H1 (cell line): ENCODE measurements around the gene OPCML. TPM values are rescaled to one million over a fixed set of nuclear protein-coding genes. Genes with fewer than 3 reads are reported as not detected.

Experiments used
- CTCF ChIA-PET: fragments of 300-600 bp; sonication (Branson Sonifier 250); formaldehyde crosslinking; loops from one replicate; lab custom pipeline; 2021; ENCODE audit not compliant: partially characterized antibody; lab: Charles Lee
- POLR2A ChIA-PET: fragments of 300-600 bp; sonication (Branson Sonifier 250); formaldehyde crosslinking; loops from one replicate; lab custom pipeline; 2021; ENCODE audit warnings: inconsistent platforms; ENCODE audit not compliant: partially characterized antibody; lab: Charles Lee
- DNase-seq, 2 experiments: peaks; one replicate each; pipeline versions ENCODE4 v3.0.0 to v3.0.0-alpha.2; 2010 to 2022; ENCODE audit warnings: low spot score in 2 of 2, low read depth in 1 of 2, mixed read lengths in 1 of 2
- FAIRE-seq: peaks from 2 replicates; lab custom pipeline; 2011; peaks lifted over from hg19 to GRCh38; lab: Jason Lieb, UNC
- H2AFZ ChIP-seq: 2 replicates; pipeline ENCODE4 v1.8.1; 2012; ENCODE audit warnings: low read length, inconsistent platforms
- H2AK5ac ChIP-seq: 2 replicates; pipeline ENCODE4 v1.6.1; 2013; ENCODE audit warnings: low read depth, low read length
- H2BK120ac ChIP-seq: replicated peaks from 2 replicates; pipeline ENCODE3; 2013; ENCODE audit warnings: low read depth, low read length, inconsistent platforms
- H2BK12ac ChIP-seq: 2 replicates; pipeline ENCODE4 v1.6.1; 2013; ENCODE audit warnings: low read depth, low read length
- H2BK15ac ChIP-seq: 2 replicates; pipeline ENCODE4 v1.6.1; 2013; ENCODE audit warnings: low read length
- H2BK20ac ChIP-seq: 2 replicates; pipeline ENCODE4 v1.6.1; 2013; ENCODE audit warnings: low read length
- H2BK5ac ChIP-seq: 2 replicates; pipeline ENCODE4 v1.6.1; 2013; ENCODE audit warnings: low read depth, low read length
- H3K14ac ChIP-seq: 2 replicates; pipeline ENCODE4 v1.6.1; 2013; ENCODE audit warnings: inconsistent platforms; ENCODE audit not compliant: insufficient read length
- H3K18ac ChIP-seq: 2 replicates; pipeline ENCODE4 v1.6.1; 2013; ENCODE audit warnings: low read length; ENCODE audit errors: extremely low read depth
- H3K23ac ChIP-seq: 2 replicates; pipeline ENCODE4 v1.6.1; 2013; ENCODE audit warnings: inconsistent platforms; ENCODE audit not compliant: insufficient read length
- H3K23me2 ChIP-seq: 2 replicates; pipeline ENCODE4 v1.6.1; 2013; ENCODE audit warnings: low read depth, low read length
- H3K27ac ChIP-seq: 2 replicates; pipeline ENCODE4 v1.6.1; 2011; ENCODE audit warnings: low read depth, low read length, inconsistent platforms
- H3K27me3 ChIP-seq, 4 experiments: replicated peaks in 1 of 4; 1 replicate in 1 of 4; 2 replicates in 3 of 4; pipeline versions ENCODE4 v1.6.1 to v1.8.1; 2011 to 2013; ENCODE audit warnings: low read length in 3 of 4, mild to moderate bottlenecking in 3 of 4, inconsistent platforms in 2 of 4, mixed read lengths in 2 of 4, moderate library complexity in 1 of 4; ENCODE audit not compliant: control insufficient read depth in 3 of 4, insufficient read depth in 3 of 4; ENCODE audit errors: extremely low read depth in 1 of 4
- H3K36me3 ChIP-seq, 4 experiments: 2 replicates each; pipeline versions ENCODE4 v1.6.1 to v1.8.1; 2011 to 2013; ENCODE audit warnings: mild to moderate bottlenecking in 4 of 4, low read length in 3 of 4, moderate library complexity in 2 of 4, control low read depth in 1 of 4, inconsistent platforms in 1 of 4; ENCODE audit not compliant: insufficient read depth in 4 of 4, control insufficient read depth in 2 of 4
- H3K4ac ChIP-seq: replicated peaks from 2 replicates; pipeline ENCODE3; 2013; ENCODE audit warnings: low read length, low read depth, mixed read lengths, inconsistent platforms; ENCODE audit not compliant: insufficient read length
- H3K4me1 ChIP-seq, 4 experiments: replicated peaks in 1 of 4; 1 replicate in 1 of 4; 2 replicates in 3 of 4; pipeline versions ENCODE4 v1.6.1 to v1.8.1; 2011 to 2013; ENCODE audit warnings: low read length in 3 of 4, inconsistent platforms in 2 of 4, mixed read lengths in 1 of 4; ENCODE audit not compliant: insufficient read depth in 4 of 4, control insufficient read depth in 3 of 4
- H3K4me2 ChIP-seq, 2 experiments: 2 replicates each; pipeline versions ENCODE4 v1.6.1 to v1.8.1; 2011 to 2013; ENCODE audit warnings: low read depth in 2 of 2, low read length in 2 of 2, control low read depth in 1 of 2, inconsistent platforms in 1 of 2, mild to moderate bottlenecking in 1 of 2; ENCODE audit not compliant: insufficient read depth in 1 of 2
- H3K4me3 ChIP-seq, 4 experiments: fragments of 200-600, 300-600 bp in 1 of 4; sonication (generic), shearing (Covaris generic), sonication (Bioruptor Twin) in 1 of 4; 2 replicates each; pipeline versions ENCODE4 v1.5.1 to v1.8.1; 2011 to 2016; ENCODE audit warnings: low read length in 4 of 4, low read depth in 3 of 4, control low read depth in 2 of 4, inconsistent platforms in 2 of 4, mild to moderate bottlenecking in 2 of 4, mixed read lengths in 1 of 4, moderate library complexity in 1 of 4; ENCODE audit not compliant: insufficient read depth in 2 of 4; ENCODE audit errors: extremely low read depth in 1 of 4
- H3K56ac ChIP-seq: replicated peaks from 2 replicates; pipeline ENCODE3; 2013; ENCODE audit warnings: low read depth, mild to moderate bottlenecking, mixed read lengths, low read length, inconsistent platforms; ENCODE audit not compliant: insufficient read length
- H3K79me1 ChIP-seq: 2 replicates; pipeline ENCODE4 v1.6.1; 2013; ENCODE audit warnings: low read depth, low read length, control low read depth
- H3K79me2 ChIP-seq, 2 experiments: 2 replicates each; pipeline versions ENCODE4 v1.6.1 to v1.8.1; 2012 to 2013; ENCODE audit warnings: low read length in 2 of 2, mild to moderate bottlenecking in 2 of 2, inconsistent platforms in 1 of 2; ENCODE audit not compliant: insufficient read depth in 2 of 2, control insufficient read depth in 1 of 2
- H3K9ac ChIP-seq, 4 experiments: replicated peaks in 1 of 4; 1 replicate in 1 of 4; 2 replicates in 3 of 4; pipeline versions ENCODE4 v1.6.1 to v1.8.1; 2011 to 2013; ENCODE audit warnings: low read depth in 3 of 4, low read length in 3 of 4, control low read depth in 2 of 4, mild to moderate bottlenecking in 2 of 4, moderate library complexity in 2 of 4, inconsistent platforms in 1 of 4; ENCODE audit errors: extremely low read depth in 1 of 4
- H3K9me3 ChIP-seq, 2 experiments: 2 replicates each; pipeline versions ENCODE4 v1.6.1 to v1.8.1; 2012 to 2013; ENCODE audit warnings: mild to moderate bottlenecking in 2 of 2, moderate library complexity in 2 of 2, control low read depth in 1 of 2, inconsistent platforms in 1 of 2, low read depth in 1 of 2, low read length in 1 of 2, mixed read lengths in 1 of 2; ENCODE audit not compliant: insufficient read depth in 2 of 2
- H4K20me1 ChIP-seq, 2 experiments: replicated peaks in 1 of 2; 2 replicates each; pipeline versions ENCODE3 to v1.8.1; 2011 to 2013; ENCODE audit warnings: inconsistent platforms in 2 of 2, low read length in 2 of 2, mild to moderate bottlenecking in 1 of 2; ENCODE audit not compliant: insufficient read depth in 2 of 2, control insufficient read depth in 1 of 2
- H4K5ac ChIP-seq: 2 replicates; pipeline ENCODE4 v1.6.1; 2013; ENCODE audit warnings: low read length, low read depth, mixed read lengths, inconsistent platforms; ENCODE audit not compliant: insufficient read length
- H4K8ac ChIP-seq: 2 replicates; pipeline ENCODE4 v1.8.0; 2013; ENCODE audit warnings: mild to moderate bottlenecking, moderate library complexity, low read length, inconsistent platforms; ENCODE audit not compliant: insufficient read depth; ENCODE audit errors: extremely low read depth
- H4K91ac ChIP-seq: replicated peaks from 2 replicates; pipeline ENCODE3; 2013; ENCODE audit warnings: low read length, mixed read lengths, inconsistent platforms; ENCODE audit not compliant: insufficient read length
- BACH1 ChIP-seq: IDR thresholded peaks from 2 replicates; pipeline ENCODE4 v1.6.1; 2012; ENCODE audit warnings: low read length, improper control_type of control experiment
- CTBP2 ChIP-seq: IDR thresholded peaks from 2 replicates; pipeline ENCODE4 v1.7.0; 2011; ENCODE audit warnings: borderline replicate concordance, mild to moderate bottlenecking, moderate library complexity, mixed read lengths, low read length; ENCODE audit not compliant: insufficient read depth, insufficient read length
- GTF2F1 ChIP-seq: IDR thresholded peaks from 2 replicates; pipeline ENCODE4 v1.6.1; 2012; ENCODE audit warnings: low read depth, low read length, improper control_type of control experiment, borderline replicate concordance
- JUND ChIP-seq: IDR thresholded peaks from 2 replicates; pipeline ENCODE4 v1.6.1; 2011; ENCODE audit warnings: mild to moderate bottlenecking, improper control_type of control experiment, low read length
- MAFK ChIP-seq: IDR thresholded peaks from 2 replicates; pipeline ENCODE4 v1.6.1; 2012; ENCODE audit warnings: low read depth, mild to moderate bottlenecking, improper control_type of control experiment, low read length
- POU5F1 ChIP-seq: IDR thresholded peaks from 2 replicates; pipeline ENCODE4 v1.6.1; 2011; ENCODE audit warnings: low read depth, mild to moderate bottlenecking, low read length, moderate library complexity
- TCF12 ChIP-seq: IDR thresholded peaks from 2 replicates; pipeline ENCODE4 v1.6.1; 2011; ENCODE audit warnings: low read depth, mild to moderate bottlenecking, low read length
- WGBS, 2 experiments: shearing (Covaris generic) in 1 of 2; methylation state at CpG; one replicate each; pipeline versions ENCODE4 v1.1.6 to v1.1.7; 2013 to 2015; ENCODE audit warnings: low lambda C conversion rate in 2 of 2, mixed read lengths in 2 of 2, inconsistent platforms in 1 of 2, low coverage in 1 of 2, missing lambda C conversion rate in 1 of 2; ENCODE audit not compliant: insufficient replicate concordance in 2 of 2, insufficient coverage in 1 of 2, insufficient read length in 1 of 2; ENCODE audit errors: extremely low coverage in 1 of 2, missing lambda C conversion rate in 1 of 2; 5-methylcytosine and 5-hydroxymethylcytosine counted together
- polyA plus RNA-seq, 7 experiments: library from polyadenylated mRNA; depleted of rRNA in 3 of 7; stranded (reverse) in 5 of 7; unstranded in 2 of 7; fragments of >200 nt in 5 of 7; fragments of 200-250 nt in 2 of 7; gene quantifications; 1 replicate in 5 of 7; 2 replicates in 1 of 7; 4 replicates in 1 of 7; pipeline versions ENCODE4 v1.2.1 to v1.2.3, GENCODE V29; 2011 to 2013; ENCODE audit warnings: missing spikeins in 2 of 7, mixed read lengths in 2 of 7
- total RNA-seq: library from RNA; stranded (reverse); fragmentation: NEBNext Ultra II Directional; extraction: Animal tissue kit (Norgen Biotek cat#: 25700); gene quantifications from 2 replicates; pipeline ENCODE4 v1.2.1, GENCODE V29; 2021

OPCML gene
- total and polyA plus RNA-seq, 2 of the 8 experiments (the other 6 are each of a cell fraction or from before 2014, with no cell fraction given): 2.3 to 3.1 TPM

GRCh38 chr11:133386852-133387251 is 145.4 kb downstream of the OPCML start:
- no peak overlapping the region for H2BK15ac ChIP-seq
- no peak overlapping the region for H3K4me3 ChIP-seq
- H3K27ac ChIP-seq: no peak overlapping the region
- no peaks in the 10 kb centered on the region for H3K79me2 ChIP-seq
- H3K9ac ChIP-seq: no peak overlapping the region
- no peak overlapping the region for H3K18ac ChIP-seq
- H3K4ac ChIP-seq: no peak overlapping the region
- peaks cover 0 to 4% (median 1%) of the 10 kb centered on the region in 4 experiments; a peak in 2 of 7 replicates for H3K4me1 ChIP-seq
- H3K79me1 ChIP-seq: no peaks in the 10 kb centered on the region
- no peak overlapping the region for H3K14ac ChIP-seq
- no peak overlapping the region for H2AFZ ChIP-seq
- H3K56ac ChIP-seq: no peak overlapping the region
- no peaks in the 10 kb centered on the region for H4K20me1 ChIP-seq
- 95% methylated on average over 4 of the region's 4 CpGs; no CpG with 5 or more reads in 1 of the 2 experiments for WGBS, 2 experiments
- no peaks in the 10 kb centered on the region for H3K27me3 ChIP-seq
- H3K23me2 ChIP-seq: no peaks in the 10 kb centered on the region
- H2BK120ac ChIP-seq: no peak overlapping the region
- 0 out of 2 replicates have a peak overlapping the region, but pooled peaks have one; percentile 14 for H2AK5ac ChIP-seq
- DNase-seq (no peak), FAIRE-seq (no peak)
- TF ChIP-seq POU5F1: no peak
- no peak for TF ChIP-seq JUND
- no peak for TF ChIP-seq GTF2F1
- no peak for TF ChIP-seq TCF12
- no peak for TF ChIP-seq BACH1
- TF ChIP-seq CTBP2: no peak
- TF ChIP-seq MAFK: no peak
- H4K91ac ChIP-seq: peak overlapping the region; percentile 44
- H3K36me3 ChIP-seq: no peaks in the 10 kb centered on the region
- 0 out of 2 replicates have a peak overlapping the region, but pooled peaks have one; percentile 24 for H2BK20ac ChIP-seq
- no peak overlapping the region for H4K8ac ChIP-seq
- H3K23ac ChIP-seq: no peak overlapping the region
- peak overlapping the region; percentile 7; the same call in 1 of the 2 replicates for H2BK5ac ChIP-seq
- ChIA-PET POLR2A (no interaction called here), CTCF (no interaction called here)
- no peak overlapping the region for H4K5ac ChIP-seq
- no peaks in the 10 kb centered on the region for H3K9me3 ChIP-seq
- H2BK12ac ChIP-seq: no peak overlapping the region; the same call in 1 of the 2 replicates
- no peak overlapping the region for H3K4me2 ChIP-seq
